NB4 (cell line): ENCODE measurements around the gene FHIT.

Source experiments
- POLR2A ChIP-seq: IDR thresholded peaks from 2 replicates; pipeline ENCODE4 v1.6.1; 2011; ENCODE audit warnings: mild to moderate bottlenecking; ENCODE audit not compliant: insufficient read length; ENCODE audit errors: extremely low read depth
- TF ChIP-seq, protein P1 (sequence below): IDR thresholded peaks from one replicate; pipeline ENCODE4 v1.5.1; 2012; ENCODE audit warnings: low read depth, low read length

DNA sequence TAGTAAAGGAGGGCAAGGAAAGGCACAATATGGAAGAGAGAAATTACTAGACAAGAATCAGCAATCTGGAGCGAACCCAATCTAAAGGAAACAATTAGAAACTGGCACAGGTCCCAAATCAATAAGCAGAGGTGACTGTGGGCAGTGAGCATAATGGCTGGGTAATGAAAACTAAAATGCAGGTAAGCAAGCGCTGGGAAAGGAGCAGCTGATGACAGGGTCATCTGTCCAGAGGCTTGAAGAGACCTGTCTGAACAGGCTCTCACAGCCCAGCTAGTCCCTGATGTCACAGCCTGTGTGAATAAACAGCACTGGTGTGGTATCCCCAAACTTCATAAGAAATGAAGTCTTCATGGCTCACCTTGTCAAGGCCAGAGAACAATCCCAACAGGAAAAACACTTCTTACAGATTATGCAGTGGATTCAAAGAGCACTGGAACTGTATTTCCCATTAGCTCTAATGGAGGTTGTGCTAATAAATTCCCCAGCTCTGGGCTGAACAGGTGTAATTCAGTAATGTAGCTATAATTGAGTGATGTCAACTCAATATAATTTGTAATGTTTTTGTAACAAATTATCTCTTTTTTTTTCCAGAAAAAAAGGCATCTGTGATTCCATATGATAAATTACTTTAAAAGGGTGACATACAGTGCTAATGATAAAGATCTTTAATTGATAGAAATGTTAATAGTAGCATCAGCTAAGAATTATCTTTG, 197.3 kb downstream of the FHIT start:
- TF ChIP-seq, protein P1, sequence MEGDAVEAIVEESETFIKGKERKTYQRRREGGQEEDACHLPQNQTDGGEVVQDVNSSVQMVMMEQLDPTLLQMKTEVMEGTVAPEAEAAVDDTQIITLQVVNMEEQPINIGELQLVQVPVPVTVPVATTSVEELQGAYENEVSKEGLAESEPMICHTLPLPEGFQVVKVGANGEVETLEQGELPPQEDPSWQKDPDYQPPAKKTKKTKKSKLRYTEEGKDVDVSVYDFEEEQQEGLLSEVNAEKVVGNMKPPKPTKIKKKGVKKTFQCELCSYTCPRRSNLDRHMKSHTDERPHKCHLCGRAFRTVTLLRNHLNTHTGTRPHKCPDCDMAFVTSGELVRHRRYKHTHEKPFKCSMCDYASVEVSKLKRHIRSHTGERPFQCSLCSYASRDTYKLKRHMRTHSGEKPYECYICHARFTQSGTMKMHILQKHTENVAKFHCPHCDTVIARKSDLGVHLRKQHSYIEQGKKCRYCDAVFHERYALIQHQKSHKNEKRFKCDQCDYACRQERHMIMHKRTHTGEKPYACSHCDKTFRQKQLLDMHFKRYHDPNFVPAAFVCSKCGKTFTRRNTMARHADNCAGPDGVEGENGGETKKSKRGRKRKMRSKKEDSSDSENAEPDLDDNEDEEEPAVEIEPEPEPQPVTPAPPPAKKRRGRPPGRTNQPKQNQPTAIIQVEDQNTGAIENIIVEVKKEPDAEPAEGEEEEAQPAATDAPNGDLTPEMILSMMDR = no peak
- no peak for TF ChIP-seq POLR2A
